Measurements from ENCODE around the gene POLN. TPM values are rescaled to one million over a fixed set of nuclear protein-coding genes. Genes with fewer than 3 reads are reported as not detected.
"Not testable (repeated sequence)": the region's sequence is repeated elsewhere in the genome, so short reads cannot be mapped to it uniquely, and the experiment has no call there.

The POLN gene
- total RNA-seq, 3 donors from 2014 or later: 1.4 to 4.6 (median 1.4) TPM

DNA sequence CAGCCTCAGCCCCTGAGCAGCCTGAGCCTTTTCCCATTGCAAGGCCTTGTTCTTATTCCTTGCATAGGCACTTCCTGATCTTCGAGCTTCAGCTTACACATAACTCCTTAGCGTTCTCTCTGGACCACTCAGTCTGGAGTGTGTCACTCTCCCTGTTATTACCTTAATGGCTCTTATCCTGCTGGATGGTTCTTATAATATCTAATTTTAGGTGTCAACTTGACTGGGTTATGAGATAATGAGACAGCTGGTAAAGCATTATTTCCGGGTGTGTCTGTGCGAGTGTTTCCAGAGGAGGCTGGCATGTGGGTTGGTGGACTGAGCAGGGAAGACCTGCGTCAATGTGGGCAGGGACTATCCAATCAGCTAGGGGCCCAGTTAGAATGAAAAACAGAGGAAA, 75.7 kb downstream of the POLN start:
- ATAC-seq: peak; percentile 75
- peak in 1 of 3 donors; percentile 25 for DNase-seq
- H3K36me3 ChIP-seq (ENCODE audit: low read depth): no peaks in the 10 kb centered on the region
- TF ChIP-seq, protein P1, sequence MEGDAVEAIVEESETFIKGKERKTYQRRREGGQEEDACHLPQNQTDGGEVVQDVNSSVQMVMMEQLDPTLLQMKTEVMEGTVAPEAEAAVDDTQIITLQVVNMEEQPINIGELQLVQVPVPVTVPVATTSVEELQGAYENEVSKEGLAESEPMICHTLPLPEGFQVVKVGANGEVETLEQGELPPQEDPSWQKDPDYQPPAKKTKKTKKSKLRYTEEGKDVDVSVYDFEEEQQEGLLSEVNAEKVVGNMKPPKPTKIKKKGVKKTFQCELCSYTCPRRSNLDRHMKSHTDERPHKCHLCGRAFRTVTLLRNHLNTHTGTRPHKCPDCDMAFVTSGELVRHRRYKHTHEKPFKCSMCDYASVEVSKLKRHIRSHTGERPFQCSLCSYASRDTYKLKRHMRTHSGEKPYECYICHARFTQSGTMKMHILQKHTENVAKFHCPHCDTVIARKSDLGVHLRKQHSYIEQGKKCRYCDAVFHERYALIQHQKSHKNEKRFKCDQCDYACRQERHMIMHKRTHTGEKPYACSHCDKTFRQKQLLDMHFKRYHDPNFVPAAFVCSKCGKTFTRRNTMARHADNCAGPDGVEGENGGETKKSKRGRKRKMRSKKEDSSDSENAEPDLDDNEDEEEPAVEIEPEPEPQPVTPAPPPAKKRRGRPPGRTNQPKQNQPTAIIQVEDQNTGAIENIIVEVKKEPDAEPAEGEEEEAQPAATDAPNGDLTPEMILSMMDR (IDR thresholded peaks at IDR 0.05): no peak
- no peak overlapping the region for H3K4me3 ChIP-seq
- H3K4me1 ChIP-seq (ENCODE audit: low read depth): no peaks in the 10 kb centered on the region
- no peaks in the 10 kb centered on the region for H3K9me3 ChIP-seq
- intact Hi-C loops (cut with DNase I, micrococcal nuclease): no loop called here

DNA sequence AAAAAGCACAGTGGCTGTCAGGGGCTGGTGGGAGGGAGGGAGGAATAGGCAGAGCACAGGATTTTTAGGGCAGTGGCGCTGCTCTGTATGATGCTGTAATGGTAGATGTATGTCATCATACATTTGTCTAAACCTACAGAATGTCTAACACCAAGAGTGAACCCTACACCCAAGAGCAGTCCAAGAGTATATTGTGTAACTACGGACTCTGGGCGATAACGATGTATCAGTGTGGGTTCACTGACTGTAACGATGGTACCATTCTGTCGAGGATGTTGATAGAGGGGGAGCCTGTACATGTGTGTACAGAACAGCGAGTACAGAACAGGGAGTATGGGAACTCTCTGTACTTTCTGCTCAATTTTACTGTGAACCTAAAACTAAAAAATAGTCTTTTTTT, 76.5 kb downstream of the POLN start:
- Histone ChIP-seq H3K4me1 (ENCODE audit: low read depth) (no peaks in the 10 kb centered on the region), H3K4me3 (no peak overlapping the region), H3K9me3 (no peaks in the 10 kb centered on the region), H3K36me3 (ENCODE audit: low read depth) (no peaks in the 10 kb centered on the region)
- intact Hi-C loops (cut with DNase I, micrococcal nuclease): no loop called here
- DNase-seq (no peak), ATAC-seq (no peak)
- TF ChIP-seq, protein P1 (IDR thresholded peaks at IDR 0.05): no peak

DNA sequence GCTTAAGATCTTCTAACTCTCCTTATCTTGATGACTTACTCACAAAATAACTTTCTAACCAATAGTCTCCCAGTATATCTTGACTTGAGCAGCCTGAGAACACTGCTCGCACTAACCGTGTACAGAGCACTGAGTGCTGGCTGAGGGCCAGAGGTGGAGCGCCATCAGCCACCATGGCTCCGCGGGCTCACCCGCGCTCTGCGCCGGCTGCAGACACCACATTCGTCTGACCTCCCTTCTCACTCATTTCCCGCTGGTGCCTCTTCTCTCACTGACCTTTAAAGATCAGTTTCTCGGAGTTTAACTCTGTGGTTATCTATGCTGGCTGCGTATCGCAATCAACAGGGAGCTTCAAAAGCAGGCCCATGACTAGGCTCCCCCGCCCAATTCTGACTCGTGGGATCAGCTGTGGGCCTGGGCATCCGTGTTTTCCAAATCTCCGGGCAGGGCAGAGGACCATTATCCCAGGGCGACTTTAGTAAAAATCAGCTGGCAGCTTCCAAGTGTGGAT, 78.6 kb downstream of the POLN start:
- no peaks in the 10 kb centered on the region for H3K4me1 ChIP-seq (ENCODE audit: low read depth)
- TF ChIP-seq, protein P1 (IDR thresholded peaks at IDR 0.05): no peak
- DNase-seq (peak in 2 of 3 donors; percentile 59 to 68), ATAC-seq (peak; percentile 79)
- H3K4me3 ChIP-seq: no peak overlapping the region
- H3K36me3 ChIP-seq (ENCODE audit: low read depth): no peaks in the 10 kb centered on the region
- intact Hi-C loops (cut with DNase I, micrococcal nuclease): no loop called here
- H3K9me3 ChIP-seq: no peaks in the 10 kb centered on the region

DNA sequence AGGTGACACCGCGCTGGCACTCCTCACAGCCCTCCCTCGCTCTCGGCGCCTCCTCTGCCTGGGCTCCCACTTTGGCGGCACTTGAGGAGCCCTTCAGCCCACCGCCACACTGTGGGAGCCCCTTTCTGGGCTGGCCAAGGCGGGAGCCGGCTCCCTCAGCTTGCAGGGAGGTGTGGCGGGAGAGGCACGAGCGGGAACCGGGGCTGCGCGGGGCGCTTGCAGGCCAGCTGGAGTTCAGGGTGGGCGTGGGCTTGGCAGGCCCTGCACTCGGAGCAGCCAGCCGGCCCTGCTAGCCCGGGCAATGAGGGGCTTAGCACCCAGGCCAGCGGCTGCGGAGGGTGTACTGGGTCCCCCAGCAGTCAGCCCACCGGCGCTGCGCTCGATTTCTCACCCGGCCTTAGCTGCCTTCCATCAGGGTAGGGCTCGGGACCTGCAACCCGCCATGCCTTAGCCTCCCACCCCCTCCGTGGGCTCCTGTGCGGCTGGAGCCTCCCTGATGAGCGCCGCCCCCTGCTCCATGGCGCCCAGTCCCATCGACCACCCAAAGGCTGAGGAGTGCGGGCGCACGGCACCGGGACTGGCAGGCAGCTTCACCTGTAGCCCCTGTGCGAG, 80.7 kb downstream of the POLN start:
- H3K36me3 ChIP-seq (ENCODE audit: low read depth); H3K4me3 ChIP-seq; H3K4me1 ChIP-seq (ENCODE audit: low read depth); ATAC-seq; DNase-seq; H3K9me3 ChIP-seq; intact Hi-C loops (cut with DNase I, micrococcal nuclease): not testable (repeated sequence)

DNA sequence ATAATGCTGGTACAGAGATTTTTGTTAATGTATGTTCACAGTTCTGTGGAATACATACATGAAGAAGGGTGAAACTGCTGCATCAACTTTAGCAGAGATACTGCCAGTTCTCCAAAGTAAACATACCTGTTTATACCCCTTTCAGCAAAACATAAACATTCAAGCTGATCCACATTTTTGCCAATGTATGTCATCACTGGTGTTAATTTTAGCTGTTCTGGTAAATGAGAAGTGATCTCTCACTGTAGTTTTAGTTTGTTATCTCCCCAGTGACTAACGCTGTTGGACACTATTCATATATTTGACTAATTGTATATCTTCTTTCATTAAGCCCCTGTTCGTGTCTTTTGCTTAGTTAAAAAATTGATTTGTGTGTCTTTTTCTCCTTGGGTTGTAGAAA, 82.0 kb downstream of the POLN start:
- ATAC-seq (no peak), DNase-seq (no peak)
- Histone ChIP-seq H3K4me1 (ENCODE audit: low read depth) (no peaks in the 10 kb centered on the region), H3K9me3 (no peaks in the 10 kb centered on the region), H3K4me3 (no peak overlapping the region), H3K36me3 (ENCODE audit: low read depth) (no peaks in the 10 kb centered on the region)
- TF ChIP-seq, protein P1 (IDR thresholded peaks at IDR 0.05): no peak
- intact Hi-C loops (cut with DNase I, micrococcal nuclease): no loop called here

DNA sequence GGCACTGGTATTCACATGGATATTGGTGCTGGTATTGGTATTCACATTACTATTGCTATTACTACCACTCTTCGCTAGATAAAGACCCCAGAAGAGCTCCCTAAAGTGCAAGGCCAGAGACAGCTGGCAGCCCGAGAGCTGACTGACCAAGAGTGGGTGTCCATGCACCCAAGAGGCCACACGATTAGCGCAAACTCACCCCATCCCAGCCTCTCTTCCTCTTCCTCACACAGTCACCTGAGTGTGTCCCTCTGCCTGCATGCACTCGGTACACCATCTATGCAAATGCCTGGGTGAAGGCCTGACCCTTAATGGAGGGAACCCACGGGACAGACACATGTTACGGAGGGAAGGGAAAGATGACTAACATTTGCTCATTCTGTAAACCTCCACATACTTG, 86.7 kb downstream of the POLN start:
- Histone ChIP-seq H3K4me1 (ENCODE audit: low read depth) (no peaks in the 10 kb centered on the region), H3K4me3 (no peak overlapping the region), H3K36me3 (ENCODE audit: low read depth) (no peaks in the 10 kb centered on the region), H3K9me3 (no peaks in the 10 kb centered on the region)
- TF ChIP-seq, protein P1 (IDR thresholded peaks at IDR 0.05): no peak
- DNase-seq (no peak), ATAC-seq (no peak)
- intact Hi-C loops (cut with DNase I, micrococcal nuclease): no loop called here

Data from mucosa of descending colon (tissue), 3 donors.